ENCODE data around the gene ZNF415.

DNA sequence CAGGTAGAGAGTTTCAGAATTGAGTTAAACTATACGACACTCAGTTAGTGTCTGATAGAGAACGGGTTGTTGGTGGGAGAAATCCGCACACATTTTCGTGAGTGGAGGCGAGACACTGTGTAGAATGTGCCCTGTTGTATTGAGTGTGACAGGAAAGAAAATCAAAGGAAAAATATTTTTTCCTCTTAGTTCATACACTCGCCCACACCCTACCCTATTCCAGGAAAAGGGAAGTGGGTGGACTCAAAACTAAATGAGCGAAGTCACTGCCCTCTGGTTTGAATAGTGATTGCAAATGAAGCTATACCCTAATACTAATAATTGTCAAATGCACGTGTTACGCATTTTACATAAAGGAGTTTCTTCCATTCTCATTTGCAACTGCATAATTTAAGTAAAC, 24.1 kb upstream of the ZNF415 start:
- no peak for TF ChIP-seq YY1 (IDR thresholded peaks at IDR 0.05; ENCODE audit: low read depth)
- TF ChIP-seq NFIC (IDR thresholded peaks at IDR 0.05), result no peak
- TF ChIP-seq, protein P1, sequence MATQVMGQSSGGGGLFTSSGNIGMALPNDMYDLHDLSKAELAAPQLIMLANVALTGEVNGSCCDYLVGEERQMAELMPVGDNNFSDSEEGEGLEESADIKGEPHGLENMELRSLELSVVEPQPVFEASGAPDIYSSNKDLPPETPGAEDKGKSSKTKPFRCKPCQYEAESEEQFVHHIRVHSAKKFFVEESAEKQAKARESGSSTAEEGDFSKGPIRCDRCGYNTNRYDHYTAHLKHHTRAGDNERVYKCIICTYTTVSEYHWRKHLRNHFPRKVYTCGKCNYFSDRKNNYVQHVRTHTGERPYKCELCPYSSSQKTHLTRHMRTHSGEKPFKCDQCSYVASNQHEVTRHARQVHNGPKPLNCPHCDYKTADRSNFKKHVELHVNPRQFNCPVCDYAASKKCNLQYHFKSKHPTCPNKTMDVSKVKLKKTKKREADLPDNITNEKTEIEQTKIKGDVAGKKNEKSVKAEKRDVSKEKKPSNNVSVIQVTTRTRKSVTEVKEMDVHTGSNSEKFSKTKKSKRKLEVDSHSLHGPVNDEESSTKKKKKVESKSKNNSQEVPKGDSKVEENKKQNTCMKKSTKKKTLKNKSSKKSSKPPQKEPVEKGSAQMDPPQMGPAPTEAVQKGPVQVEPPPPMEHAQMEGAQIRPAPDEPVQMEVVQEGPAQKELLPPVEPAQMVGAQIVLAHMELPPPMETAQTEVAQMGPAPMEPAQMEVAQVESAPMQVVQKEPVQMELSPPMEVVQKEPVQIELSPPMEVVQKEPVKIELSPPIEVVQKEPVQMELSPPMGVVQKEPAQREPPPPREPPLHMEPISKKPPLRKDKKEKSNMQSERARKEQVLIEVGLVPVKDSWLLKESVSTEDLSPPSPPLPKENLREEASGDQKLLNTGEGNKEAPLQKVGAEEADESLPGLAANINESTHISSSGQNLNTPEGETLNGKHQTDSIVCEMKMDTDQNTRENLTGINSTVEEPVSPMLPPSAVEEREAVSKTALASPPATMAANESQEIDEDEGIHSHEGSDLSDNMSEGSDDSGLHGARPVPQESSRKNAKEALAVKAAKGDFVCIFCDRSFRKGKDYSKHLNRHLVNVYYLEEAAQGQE (IDR thresholded peaks at IDR 0.05; ENCODE audit: low read depth), result no peak
- TF ChIP-seq EP300 (IDR thresholded peaks at IDR 0.05; ENCODE audit: borderline replicate concordance), result no peak
- no peak for TF ChIP-seq RAD21 (IDR thresholded peaks at IDR 0.05; ENCODE audit: low read depth)
- TF ChIP-seq ZBTB7A (IDR thresholded peaks at IDR 0.05; ENCODE audit: low read depth), result no peak

All from Ishikawa (cell line).